Bone marrow (tissue), 2 donors: ENCODE measurements around the gene QSOX2.
"Not testable (repeated sequence)": the region's sequence is repeated elsewhere in the genome, so short reads cannot be mapped to it uniquely, and the experiment has no call there.

Experiments used
- DNase-seq, 2 donors: peaks; one replicate each; lab custom pipeline; 2025; lab: John Stamatoyannopoulos, UW

QSOX2 gene

DNA sequence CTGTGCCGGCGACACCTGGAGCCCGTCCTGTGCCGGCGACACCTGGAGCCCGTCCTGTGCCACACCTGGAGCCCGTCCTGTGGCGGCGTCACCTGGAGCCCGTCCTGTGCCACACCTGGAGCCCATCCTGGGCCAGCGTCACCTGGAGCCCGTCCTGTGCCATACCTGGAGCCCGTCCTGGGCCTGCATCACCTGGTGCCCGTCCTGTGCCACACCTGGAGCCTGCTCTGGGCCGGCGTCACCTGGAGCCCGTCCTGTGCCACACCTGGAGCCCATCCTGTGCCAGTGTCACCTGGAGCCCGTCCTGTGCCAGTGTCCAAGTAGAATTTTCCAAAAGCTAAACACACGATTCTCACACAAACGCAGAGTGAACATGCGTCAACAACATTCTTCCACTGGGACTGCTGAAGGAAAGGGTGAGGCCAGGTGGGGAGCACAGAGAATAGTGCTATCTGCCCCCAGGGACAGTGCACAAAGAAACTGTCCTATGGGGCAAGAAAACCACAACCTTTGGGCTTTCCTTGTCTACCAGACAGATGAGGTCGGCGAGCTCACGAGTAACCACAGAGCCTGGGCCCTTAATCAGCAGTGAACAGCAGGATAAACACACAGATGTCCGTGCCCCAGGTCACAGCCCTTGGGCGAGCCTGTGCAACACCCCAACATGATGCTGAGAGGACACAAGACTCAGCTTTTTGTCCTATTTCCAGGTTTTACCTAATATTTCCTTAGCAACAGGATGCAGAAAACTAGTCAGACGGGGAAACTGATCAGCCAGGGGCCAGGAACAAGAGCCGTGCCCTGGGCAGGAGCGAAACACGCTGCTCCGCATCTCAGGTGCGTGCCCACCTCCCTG lies 7.9 kb downstream of the QSOX2 start:
- no peak for DNase-seq

DNA sequence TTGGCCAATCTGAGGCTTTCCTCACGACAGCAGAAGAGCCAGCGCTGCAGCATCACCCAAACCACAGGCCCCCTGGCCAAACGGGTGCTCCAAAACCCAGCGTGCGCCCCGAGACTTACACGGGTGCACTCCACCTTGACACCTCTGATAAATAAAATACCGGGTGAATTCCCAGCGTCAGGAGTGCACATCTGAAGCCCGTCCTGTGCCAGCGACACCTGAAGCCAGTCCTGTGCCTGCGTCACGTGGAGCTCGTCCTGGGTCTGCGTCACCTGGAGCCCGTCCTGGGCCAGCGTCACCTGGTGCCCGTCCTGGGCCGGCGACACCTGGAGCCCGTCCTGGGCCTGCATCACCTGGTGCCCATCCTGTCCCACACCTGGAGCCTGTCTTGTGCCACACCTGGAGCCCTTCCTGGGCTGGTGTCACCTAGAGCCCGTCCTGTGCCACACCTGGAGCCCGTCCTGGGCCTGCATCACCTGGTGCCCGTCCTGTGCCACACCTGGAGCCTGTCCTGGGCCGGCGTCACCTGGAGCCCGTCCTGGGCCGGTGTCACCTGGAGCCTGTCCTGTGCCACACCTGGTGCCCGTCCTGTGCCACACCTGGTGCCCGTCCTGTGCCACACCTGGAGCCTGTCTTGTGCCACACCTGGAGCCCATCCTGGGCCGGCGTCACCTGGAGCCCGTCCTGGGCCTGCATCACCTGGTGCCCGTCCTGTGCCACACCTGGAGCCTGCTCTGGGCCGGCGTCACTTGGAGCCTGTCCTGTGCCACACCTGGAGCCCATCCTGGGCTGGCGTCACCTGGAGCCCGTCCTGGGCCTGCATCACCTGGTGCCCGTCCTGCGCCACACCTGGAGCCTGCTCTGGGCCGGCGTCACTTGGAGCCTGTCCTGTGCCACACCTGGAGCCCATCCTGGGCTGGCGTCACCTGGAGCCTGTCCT lies 8.9 kb downstream of the QSOX2 start:
- not testable (repeated sequence) for DNase-seq

DNA sequence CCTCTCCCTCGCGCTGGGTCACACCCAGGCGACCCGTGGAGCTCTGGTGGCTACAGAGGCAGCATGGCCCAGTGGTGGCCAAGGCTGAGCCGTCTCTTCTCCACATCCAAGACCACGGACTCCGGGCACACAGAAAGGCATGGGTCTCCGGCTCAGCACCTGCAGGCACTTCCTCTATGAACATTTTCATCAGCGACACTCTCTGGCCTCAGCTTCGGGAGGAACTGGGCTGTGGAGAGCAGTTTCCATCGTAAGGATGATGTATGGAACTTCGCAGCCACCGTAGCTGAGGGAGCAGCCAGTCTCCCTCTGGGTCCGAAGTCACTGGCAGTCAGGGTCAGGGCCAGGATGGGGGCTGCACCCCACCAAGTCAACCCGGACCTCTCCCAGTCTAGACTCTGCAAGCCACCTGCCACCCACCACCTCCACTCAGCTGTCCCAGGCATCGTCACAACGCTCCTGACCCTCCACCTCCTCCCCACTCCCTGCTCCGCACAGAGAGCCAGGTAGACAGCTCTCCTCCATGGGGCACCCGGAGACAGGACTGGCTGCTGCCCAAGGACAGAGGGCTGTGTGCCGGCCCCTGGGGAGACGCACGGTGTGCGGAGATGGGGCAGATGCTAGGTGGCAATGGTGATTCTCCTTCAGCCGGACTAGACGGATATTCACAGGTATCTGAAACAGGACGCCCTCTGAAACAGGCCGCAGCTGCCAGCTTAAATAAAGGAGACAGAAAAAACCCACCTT lies 9.7 kb downstream of the QSOX2 start:
- DNase-seq, result no peak

DNA sequence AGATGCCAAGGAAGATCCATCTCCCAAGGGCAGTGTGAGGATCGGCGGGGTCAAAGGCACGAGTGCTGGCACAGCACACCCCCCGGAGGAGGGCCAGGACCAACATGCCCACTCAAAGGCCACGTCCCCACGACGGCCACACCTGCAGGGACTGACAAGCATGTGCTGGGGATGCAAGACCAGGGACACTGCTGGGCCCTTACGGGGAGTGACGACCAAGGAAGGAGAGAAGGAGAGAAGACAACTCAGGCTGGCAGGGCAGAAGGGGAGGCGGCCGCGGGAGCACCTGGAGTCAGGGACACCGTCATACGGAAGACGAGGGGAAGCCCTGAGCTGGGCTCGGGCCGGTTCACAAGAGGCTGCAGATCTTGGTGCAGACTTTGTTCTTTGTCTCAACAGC lies 10.4 kb downstream of the QSOX2 start:
- no peak for DNase-seq

DNA sequence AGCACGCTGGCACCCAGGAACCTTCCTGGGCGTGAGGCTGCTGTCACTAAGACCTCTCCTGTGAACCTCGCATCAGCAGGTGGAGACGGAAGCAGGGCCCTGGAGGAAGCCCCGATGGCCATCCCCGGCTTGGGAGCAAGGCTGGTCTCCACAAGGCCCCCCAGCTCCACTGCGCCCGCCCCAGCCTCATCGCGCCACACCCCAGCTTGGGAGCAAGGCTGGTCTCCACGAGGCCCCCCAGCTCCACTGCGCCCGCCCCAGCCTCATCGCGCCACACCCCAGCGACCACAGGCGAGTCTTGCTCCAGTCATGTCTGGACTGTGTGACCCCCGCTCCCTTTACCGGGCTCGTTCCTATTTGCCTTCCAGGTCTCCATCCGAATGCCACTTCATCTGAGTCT lies 11.0 kb downstream of the QSOX2 start:
- no peak for DNase-seq

DNA sequence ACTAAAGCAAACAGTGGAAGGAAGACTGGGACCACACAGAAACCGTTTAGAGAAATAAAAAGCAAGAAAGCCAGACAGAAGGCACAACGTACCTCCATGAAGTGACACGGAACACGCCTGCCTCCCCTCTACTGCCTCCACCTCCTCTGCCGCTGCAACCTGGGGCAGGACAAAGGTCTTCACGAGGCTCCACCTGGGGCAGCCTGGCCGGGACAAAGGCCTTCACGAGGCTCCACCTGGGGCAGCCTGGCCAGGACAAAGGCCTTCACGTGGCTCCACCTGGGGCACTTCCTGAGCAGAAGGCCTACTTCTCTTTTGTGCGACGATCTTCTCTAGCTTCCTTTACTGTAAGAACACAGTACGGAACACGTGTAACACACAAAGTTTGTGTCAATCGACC lies 11.7 kb downstream of the QSOX2 start:
- no peak for DNase-seq

DNA sequence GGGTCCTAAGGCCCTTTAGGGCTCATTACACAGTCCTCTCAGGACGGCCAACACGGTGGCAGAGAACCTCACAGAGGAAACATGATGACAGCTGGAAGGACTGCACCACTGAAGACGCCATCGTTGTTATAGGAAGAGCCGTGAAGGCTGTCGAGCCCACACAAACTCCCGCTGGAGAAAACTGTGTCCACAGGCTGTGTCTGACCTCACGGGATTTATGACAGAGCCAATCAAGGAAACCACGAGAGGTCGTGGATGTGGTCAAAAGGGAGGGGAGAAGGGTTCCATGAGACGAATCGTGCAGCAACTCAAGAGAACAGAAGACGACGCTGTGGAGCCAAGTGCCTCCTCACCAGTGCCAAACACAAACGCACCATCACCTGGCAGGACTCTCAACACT lies 12.2 kb downstream of the QSOX2 start:
- no peak for DNase-seq

DNA sequence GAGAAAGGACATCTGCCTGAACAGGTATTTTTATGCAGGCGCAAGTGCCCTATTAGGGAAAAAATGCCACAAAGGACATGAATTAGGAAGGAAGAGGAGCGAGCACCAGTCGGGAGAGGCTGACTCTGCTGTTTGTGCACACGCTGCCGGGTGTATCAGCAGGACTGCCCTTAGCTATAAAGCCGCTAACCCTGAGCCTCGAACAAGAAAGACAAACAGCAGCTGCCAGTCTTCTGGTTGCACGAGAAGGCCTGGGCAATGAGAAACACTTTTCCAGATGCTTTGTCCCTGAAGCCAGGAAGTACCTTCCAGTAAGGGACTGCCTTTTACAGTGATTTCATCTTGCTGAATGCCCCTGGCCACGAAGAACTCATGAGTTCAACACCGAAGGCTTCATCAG lies 12.6 kb downstream of the QSOX2 start:
- no peak for DNase-seq

DNA sequence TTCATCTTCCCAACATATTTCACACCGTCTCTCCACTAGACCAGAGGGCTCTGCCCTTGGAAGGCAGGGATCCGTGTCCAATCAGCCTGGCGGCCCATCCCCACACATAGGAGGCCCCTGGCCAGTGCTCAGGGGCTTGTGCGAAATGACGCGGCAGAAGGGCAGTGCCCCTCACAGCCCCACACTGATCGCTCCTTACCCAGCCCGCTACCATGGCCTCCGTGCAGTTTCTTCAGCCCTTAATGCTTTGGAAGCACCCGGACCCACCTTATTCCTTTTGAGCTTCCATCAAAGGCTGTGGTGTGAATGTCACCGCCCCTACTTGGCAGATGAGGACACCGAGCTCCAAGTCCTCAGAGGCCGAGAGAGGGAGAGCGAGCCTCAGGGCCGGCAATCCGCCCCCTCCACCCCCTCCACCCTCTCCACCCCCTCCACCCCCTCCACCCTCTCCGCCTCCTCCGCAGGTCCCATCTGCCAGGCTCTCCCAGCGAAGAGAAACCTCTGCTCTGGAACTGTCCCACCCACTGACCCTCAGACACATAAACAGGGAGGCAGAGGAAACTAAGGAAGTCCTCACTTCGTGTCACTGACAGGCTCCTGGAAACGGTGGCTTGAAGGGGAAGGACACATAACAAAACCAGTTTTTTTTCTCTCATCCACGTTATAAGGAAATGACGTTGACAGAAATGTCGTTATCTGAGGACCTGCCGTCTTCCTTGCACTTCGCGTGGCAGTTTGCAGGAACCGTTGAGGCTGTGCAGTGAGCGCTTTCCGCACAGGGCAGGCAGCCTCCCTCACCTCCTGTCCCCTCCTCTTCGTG lies 13.9 kb downstream of the QSOX2 start:
- peak in 1 of 2 donors; percentile 72 for DNase-seq

DNA sequence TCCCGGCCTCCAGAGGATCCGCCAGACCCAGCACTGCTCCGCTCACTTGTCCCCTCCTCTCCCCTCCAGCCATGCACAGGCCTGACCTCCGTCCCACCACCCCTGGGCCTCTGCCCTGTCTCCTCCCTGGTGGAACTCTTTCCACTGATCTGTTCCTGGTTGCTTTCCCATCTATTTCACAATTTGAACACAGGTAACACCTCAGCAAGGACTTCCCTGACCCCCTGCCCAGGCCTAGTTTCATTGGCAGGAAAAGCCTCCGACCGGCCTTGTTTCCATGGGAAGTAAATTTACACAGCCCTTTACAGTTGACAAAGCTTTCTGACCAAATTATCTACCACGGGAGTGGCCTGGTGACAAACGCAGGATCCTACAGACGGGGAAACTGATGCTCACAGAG lies 14.8 kb downstream of the QSOX2 start:
- DNase-seq, result no peak

DNA sequence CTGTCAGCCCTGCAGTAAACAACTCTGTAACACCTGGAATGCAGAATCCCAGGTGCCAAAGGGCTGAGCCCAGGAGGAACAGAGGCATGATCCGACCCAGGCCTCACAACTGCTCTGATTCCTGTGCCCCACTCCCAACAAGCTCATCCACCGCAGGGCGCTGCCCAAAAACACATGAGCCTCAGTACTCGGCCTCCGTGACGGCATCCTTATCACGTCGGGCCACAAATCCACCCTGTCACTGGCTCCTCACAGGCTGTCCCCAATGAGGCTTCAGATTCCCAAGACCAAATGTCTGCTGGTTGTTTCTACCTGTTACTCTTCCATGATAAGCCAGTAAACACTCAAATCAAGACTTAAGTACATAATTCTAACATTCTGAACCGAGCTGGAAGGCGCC lies 15.2 kb downstream of the QSOX2 start:
- no peak for DNase-seq

DNA sequence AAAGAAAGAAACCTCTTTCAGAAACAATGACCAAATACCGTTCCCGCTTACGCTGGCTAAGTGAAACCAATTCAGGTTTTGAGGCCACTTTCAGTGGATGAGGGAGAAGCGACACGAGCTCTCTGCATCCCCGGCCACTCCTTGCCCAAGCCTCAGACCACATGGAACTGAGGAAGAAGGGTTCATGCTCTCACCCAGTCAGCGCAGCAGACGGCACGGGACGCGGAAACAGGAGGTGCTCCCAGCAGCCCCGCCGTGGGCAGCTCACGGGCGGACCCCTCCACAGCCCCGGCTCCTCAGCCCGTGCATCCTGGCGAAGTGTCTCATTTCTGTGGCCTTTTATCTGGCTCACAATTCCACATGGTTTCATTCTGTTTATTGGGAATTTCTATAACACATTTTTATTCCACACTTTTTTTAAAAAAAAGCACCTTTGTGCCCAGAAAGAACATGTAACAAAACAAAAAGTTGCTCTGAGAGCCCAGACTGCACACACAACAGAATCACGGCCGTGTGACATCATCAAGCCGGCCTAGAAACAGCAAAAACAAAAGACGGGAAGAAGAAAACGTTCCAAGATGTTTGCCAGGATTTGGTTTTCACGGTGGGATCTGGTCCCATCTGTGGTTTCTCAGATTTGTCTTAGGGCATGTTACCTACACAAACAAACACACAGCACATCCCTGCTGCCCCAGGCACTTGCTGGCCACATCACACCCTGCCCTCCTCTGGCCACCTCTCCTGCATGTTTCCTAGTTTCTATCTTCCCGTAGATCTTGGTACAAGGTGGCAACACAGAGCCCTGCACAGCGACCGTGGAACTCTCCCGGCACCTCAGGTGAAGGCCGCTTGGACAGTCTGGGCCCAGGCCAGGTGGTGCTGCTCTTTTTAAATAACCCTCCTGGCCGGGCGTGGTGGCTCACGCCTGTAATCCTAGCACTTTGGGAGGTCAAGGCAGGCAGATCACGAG lies 16.2 kb downstream of the QSOX2 start:
- DNase-seq, result no peak

DNA sequence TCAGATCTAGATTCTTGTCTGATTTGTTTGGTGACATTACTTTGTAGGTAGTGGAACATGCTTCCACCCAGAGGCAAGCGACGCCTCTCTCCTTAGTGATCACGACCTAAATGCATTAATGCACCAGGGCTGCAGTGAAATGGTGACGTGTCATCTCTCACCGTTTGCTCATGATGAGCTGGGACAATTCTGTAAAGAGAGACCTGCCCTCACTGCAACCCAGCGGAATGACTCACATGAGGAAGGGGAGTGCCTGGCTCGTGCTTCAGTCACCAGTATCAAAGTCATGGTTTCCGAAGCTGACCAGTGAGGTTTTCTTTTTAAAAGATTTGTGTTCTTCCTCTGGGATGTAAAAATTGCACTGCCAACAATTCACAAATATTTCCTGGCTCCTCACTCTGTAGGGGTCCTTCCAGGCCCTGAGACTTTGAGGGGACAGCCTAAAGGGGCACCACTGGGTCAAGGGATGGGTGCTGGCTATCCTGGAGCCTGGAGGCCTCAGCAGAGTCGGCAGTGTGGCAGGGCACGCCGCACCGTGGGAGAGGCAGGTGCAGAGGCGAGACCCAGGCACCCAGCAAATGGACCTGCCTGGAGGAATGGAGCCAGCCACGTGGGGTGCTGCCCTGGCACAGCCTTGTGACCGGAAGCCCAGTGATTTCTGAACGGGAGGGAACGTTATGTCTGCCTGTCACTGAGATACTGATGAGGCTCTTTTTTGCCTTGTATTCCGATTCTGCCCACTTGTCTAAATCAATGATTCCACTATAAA lies 17.3 kb downstream of the QSOX2 start:
- peak in 1 of 2 donors; percentile 1 for DNase-seq

DNA sequence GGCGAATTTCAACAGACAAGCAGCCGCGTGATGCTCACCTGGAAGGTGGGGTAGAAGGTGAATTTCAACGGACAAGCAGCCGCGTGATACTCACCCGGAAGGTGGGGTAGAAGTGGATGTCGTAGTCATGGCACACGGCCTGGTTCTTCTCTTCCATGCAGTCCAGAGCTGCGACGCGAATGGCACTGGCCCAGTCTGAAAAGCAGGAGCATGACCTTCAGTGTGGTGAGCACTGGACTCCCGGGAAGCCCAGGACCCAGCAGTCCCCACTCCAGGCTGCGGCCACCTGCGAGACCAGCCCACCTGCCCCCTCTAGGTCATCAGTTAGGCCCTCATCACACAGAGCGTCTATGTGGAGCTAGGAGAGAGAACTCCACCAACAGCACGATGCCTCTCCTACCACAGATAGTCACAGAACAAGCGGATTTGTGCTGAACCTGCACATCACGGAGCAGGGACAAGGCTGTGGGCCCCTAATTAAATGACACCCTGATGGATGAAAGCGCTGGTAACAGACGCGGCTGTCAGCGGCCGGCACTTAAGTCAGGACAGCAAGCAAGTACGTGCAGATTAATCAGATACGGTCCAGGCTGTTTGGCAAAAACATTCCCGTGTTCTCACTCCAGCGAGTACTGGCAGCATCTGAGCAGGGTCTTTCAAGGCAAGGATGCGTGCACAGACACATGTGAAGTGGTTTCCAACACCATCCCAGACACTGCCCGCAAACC lies 18.8 kb downstream of the QSOX2 start:
- no peak for DNase-seq

DNA sequence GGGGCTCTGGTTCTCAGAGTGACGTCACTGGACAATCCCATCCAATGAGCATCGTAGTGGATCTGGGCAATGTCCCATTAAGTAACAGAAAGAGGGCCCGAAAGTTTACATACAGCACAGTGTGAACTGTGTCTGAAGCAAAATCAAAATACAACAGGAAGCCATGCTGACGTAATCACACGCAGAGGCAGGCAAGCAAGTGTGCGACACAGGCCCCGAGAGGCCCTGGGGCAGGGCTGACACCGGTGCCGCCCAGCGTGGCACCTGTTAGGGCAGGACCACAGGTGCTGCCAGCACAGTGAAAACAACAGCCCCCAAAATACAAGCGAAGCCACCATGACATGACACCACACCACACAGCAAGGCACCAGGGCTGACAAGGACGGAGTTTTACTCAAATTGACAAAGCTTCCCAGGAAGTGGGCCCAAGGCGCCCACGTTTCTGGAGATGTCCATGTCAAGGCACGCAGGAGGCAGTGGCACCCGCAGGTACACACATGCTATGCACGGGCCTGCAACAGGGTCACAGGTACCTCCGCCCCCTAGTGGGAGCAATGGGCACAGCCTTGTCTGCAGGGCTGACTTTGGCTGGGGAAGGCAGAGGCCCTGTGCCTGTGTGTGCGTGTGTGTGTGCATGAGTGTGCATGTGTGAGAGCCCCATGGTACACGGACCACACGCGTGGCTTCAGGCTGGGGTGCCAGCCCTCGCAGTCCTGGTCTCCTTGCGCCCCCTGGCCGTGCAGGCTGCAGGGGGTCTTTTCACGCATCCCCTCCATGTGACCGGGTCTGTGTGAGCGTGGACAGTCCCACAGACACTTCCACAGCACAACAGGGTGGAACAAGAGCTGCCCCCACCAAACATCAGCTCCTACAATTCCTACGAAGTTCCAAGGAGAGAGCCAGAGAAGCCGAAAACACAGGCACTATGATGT lies 19.6 kb downstream of the QSOX2 start:
- peak in 1 of 2 donors; percentile 22 for DNase-seq

DNA sequence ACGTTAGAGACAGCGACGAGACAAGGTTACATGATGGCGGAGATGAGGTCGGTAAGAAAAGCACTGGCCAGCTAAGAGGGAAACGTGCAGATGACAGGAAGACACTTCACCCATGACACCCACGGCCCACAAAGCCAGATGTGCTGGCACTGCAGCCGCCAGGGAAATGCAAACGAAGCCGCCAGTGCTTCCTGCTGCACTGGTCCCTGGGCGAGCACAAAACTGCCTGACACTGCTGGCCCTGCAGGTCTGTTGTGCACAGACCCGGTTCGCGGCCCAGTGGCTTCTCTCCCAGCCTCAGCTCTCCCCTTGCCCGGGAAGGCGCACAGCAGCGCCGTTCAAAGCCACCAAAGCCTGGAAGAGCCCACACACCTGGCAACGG lies 20.3 kb downstream of the QSOX2 start:
- no peak for DNase-seq

DNA sequence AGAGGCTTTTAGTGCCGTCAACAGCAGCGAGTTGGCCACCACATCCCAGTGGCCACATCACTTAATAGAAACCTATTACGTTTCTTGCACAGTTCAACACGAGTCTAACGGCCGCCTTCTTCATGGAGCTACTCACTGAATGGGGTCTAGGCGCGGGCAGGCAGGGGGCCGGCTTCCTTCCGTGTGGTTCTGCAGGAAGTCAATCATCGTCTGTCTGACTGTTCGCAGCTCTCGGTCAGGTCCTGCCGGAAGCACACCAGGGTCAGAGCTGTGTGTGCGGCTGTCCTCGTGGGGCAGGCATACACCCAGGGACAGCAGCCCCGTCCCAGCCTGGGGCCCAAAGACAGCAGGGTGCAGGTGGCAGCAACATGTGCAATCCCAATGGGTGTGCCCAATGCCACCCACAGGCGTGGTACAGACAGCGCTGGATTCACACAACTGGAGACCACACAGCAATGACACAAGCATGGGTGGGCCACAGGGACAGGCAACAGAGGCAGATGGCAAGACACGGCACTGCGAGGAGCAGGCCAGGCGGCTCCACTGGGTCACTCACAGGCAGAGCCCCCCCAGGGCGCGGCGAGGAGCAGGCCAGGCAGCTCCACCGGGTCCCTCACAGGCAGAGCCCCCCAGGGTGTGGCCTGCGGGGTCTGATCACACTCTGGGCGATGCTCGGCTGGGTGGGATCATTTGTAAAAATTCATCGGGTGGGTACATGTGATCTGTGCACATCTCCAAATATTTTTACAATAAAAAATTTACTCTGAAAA lies 21.6 kb downstream of the QSOX2 start:
- no peak for DNase-seq
